T-helper 2 cell treated with Interferon-gamma antibody and Interleukin-4, amounts not matched to agents 5 μg/mL and 100 μg/mL, for 36 hours (primary cell): ENCODE data around the gene CUEDC2.

Experiments
- DNase-seq: peaks from one replicate; pipeline ENCODE4 v3.0.0; 2021; ENCODE audit warnings: low spot score
- H3K27ac Mint-ChIP-seq: one replicate; pipeline ENCODE4 v1.8.0; 2021; ENCODE audit warnings: mild to moderate bottlenecking, mixed read lengths
- H3K27me3 Mint-ChIP-seq: one replicate; pipeline ENCODE4 v1.8.0; 2021; ENCODE audit warnings: low read depth, mixed read lengths
- H3K36me3 Mint-ChIP-seq: one replicate; pipeline ENCODE4 v1.8.0; 2021; ENCODE audit warnings: low read depth, mixed read lengths
- H3K4me1 Mint-ChIP-seq: one replicate; pipeline ENCODE4 v1.8.0; 2021; ENCODE audit warnings: low read depth, mixed read lengths
- H3K4me3 Mint-ChIP-seq: one replicate; pipeline ENCODE4 v1.8.0; 2022; ENCODE audit warnings: mild to moderate bottlenecking, moderate library complexity, mixed read lengths
- H3K9me3 Mint-ChIP-seq: one replicate; pipeline ENCODE4 v1.8.0; 2021; ENCODE audit warnings: mixed read lengths

CUEDC2 gene, protein sequence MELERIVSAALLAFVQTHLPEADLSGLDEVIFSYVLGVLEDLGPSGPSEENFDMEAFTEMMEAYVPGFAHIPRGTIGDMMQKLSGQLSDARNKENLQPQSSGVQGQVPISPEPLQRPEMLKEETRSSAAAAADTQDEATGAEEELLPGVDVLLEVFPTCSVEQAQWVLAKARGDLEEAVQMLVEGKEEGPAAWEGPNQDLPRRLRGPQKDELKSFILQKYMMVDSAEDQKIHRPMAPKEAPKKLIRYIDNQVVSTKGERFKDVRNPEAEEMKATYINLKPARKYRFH

GRCh38 chr10:102432162-102432950 lies at the start of gene CUEDC2:
CUEDC2 (minus strand) TSS chr10:102432574; CDS start chr10:102425188, 7,386 bp downstream.
- H3K27ac Mint-ChIP-seq: peak within 1 kb of the TSS; percentile 94
- H3K4me1 Mint-ChIP-seq: peaks cover 37% of the 10 kb centered on the region
- no peaks in the 10 kb centered on the region for H3K9me3 Mint-ChIP-seq
- no peaks in the 10 kb centered on the region for H3K27me3 Mint-ChIP-seq
- DNase-seq: peak; percentile 95
- peaks cover 17% of the 10 kb centered on the region for H3K36me3 Mint-ChIP-seq
- H3K4me3 Mint-ChIP-seq: peak within 1 kb of the TSS; percentile 97

DNA sequence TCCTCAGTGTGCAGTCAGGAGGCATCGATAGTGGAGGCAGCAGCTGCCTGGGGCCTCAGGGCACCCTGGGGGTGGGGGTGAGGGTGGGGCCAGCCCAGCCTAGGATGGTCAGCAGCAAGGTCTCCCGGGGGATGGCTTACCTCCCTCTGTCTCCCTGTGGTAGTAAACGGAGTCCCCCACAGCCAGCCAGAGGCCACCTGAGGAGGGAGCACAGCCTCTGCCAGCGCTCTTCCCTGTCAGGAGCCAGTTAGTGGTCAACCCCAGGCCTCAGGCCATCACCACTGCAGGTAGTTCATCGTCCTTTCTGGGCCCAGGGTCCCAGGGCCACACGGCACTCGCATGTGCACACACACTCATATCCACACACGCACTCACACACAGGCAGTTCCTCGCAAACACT lies 48.0 kb upstream of the CUEDC2 start:
- no peak overlapping the region for H3K27ac Mint-ChIP-seq
- H3K9me3 Mint-ChIP-seq: no peaks in the 10 kb centered on the region
- no peak for DNase-seq
- no peaks in the 10 kb centered on the region for H3K27me3 Mint-ChIP-seq
- peaks cover 48% of the 10 kb centered on the region for H3K36me3 Mint-ChIP-seq
- no peak overlapping the region for H3K4me3 Mint-ChIP-seq
- H3K4me1 Mint-ChIP-seq: peaks cover 8% of the 10 kb centered on the region

DNA sequence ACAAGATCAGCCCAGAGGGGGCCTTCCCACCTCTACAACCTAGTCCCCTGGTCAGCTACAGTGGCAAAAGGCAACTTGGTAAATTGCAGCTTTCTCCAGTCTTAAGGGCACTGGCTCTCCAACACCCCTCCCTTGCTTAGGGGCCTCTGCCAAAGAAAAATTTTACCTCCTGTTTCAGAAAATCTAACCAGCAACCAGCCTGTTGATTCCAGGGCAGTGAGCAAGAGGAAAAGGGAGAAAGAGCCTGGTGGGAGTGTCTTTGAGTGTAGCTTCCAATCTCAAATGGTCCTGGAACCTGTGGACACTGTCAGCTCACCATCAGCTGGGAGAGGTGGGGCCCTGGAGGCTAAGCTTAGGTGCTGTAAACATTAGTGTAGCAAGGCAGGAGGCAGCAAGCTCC lies 47.3 kb upstream of the CUEDC2 start:
- H3K9me3 Mint-ChIP-seq: no peaks in the 10 kb centered on the region
- DNase-seq: no peak
- peaks cover 8% of the 10 kb centered on the region for H3K4me1 Mint-ChIP-seq
- no peak overlapping the region for H3K4me3 Mint-ChIP-seq
- peaks cover 47% of the 10 kb centered on the region for H3K36me3 Mint-ChIP-seq
- no peaks in the 10 kb centered on the region for H3K27me3 Mint-ChIP-seq
- no peak overlapping the region for H3K27ac Mint-ChIP-seq

DNA sequence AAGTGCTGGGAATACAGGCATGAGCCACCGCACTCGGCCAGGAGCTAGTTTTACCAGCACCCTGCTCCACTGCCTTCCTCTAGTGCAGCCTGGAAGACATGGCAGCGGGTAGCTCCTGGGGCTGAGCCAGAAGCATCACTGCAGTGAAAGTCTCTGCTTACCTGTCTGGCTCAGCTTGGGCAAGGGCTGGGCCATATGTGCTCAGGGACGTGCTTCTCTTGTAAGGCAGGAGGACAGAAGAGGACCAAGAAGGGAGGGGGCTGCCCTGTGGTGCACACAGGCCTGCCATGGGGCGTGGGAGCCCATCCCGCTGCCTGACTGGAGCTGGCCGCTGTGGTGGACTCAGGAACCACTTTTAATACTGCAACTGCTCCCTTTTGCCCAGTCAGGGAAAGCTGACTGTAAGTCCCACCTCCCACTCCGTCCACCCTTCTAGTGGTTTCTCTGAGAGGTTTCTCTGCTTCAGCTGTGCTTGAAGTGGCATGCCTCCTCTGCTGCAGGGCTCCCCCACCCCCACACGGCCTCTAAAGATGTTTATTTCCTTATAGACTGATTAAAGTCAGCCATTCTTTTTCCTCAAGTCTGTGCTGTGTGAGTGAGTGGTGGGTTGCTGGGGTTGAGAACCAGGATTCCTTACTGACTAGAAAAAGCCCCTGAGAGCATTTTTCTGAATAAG lies 44.2 kb upstream of the CUEDC2 start:
- Mint-ChIP-seq H3K9me3 (no peaks in the 10 kb centered on the region), H3K27ac (no peak overlapping the region), H3K27me3 (no peaks in the 10 kb centered on the region), H3K36me3 (peaks cover 22% of the 10 kb centered on the region), H3K4me3 (no peak overlapping the region), H3K4me1 (peaks cover 14% of the 10 kb centered on the region)
- no peak for DNase-seq

GRCh38 chr10:102475451-102476040 lies 43.2 kb upstream of the CUEDC2 start:
- Mint-ChIP-seq H3K36me3 (peaks cover 17% of the 10 kb centered on the region), H3K4me1 (peaks cover 14% of the 10 kb centered on the region), H3K27me3 (no peaks in the 10 kb centered on the region), H3K4me3 (no peak overlapping the region), H3K9me3 (no peaks in the 10 kb centered on the region), H3K27ac (no peak overlapping the region)
- DNase-seq: no peak

GRCh38 chr10:102473445-102474331 lies 41.3 kb upstream of the CUEDC2 start:
- Mint-ChIP-seq H3K27me3 (no peaks in the 10 kb centered on the region), H3K4me1 (peaks cover 9% of the 10 kb centered on the region), H3K36me3 (peaks cover 12% of the 10 kb centered on the region), H3K4me3 (no peak overlapping the region), H3K27ac (peak overlapping the region; percentile 9), H3K9me3 (no peaks in the 10 kb centered on the region)
- DNase-seq: no peak

GRCh38 chr10:102470579-102471546 lies 38.5 kb upstream of the CUEDC2 start:
- no peaks in the 10 kb centered on the region for H3K9me3 Mint-ChIP-seq
- no peak overlapping the region for H3K27ac Mint-ChIP-seq

DNA sequence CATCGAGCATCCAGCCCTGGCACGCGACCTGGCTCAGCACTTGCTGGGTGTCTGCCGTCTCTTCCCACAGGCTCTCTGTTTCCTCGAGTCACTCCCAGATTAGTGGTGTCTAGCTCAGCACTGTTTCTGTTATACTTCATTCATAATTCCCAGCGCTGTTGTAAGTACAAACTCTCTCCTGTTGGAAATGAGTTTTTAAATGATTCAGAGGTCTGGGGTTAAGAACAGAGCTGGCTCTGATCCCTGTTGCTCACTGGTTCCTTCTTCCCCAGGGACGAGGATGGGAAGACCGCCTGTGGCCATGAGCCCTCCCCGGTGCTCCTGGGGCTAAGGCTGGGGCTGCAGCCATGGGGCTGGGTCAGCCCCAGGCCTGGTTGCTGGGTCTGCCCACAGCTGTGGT lies 36.3 kb upstream of the CUEDC2 start:
- H3K4me3 Mint-ChIP-seq: no peak overlapping the region
- H3K27ac Mint-ChIP-seq: no peak overlapping the region
- H3K4me1 Mint-ChIP-seq: peaks cover 7% of the 10 kb centered on the region
- H3K27me3 Mint-ChIP-seq: no peaks in the 10 kb centered on the region
- no peaks in the 10 kb centered on the region for H3K9me3 Mint-ChIP-seq
- peaks cover 4% of the 10 kb centered on the region for H3K36me3 Mint-ChIP-seq
- DNase-seq: no peak

More at GRCh38 chr10:102470579-102471546, 38.5 kb upstream of the CUEDC2 start:
- peaks cover 6% of the 10 kb centered on the region for H3K4me1 Mint-ChIP-seq
- peaks cover 9% of the 10 kb centered on the region for H3K36me3 Mint-ChIP-seq
- DNase-seq: no peak
- H3K4me3 Mint-ChIP-seq: no peak overlapping the region
- H3K27me3 Mint-ChIP-seq: no peaks in the 10 kb centered on the region

DNA sequence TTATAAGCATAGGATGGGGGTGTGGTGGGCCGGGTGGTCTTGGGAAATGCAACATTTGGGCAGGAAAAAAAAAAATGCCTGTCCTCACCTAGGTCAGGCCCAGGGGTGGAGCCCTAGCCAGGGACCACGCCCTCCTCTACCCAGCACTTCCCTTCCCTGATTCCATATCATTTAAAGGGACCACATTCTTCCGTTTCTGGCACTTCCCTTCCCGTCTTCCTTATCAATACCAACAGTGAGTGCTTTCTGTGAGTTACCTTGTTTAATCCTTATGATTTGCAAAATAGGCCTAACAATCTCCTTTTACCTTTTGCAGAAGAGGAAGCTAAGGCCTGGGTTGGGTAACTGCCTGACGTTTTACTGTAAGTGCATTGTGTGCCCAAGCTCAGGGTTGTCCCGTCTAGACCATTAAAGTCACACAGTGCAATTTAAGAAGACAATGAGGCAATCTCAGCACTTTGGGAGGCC lies 35.6 kb upstream of the CUEDC2 start:
- Mint-ChIP-seq H3K4me3 (no peak overlapping the region), H3K9me3 (no peaks in the 10 kb centered on the region)

DNA sequence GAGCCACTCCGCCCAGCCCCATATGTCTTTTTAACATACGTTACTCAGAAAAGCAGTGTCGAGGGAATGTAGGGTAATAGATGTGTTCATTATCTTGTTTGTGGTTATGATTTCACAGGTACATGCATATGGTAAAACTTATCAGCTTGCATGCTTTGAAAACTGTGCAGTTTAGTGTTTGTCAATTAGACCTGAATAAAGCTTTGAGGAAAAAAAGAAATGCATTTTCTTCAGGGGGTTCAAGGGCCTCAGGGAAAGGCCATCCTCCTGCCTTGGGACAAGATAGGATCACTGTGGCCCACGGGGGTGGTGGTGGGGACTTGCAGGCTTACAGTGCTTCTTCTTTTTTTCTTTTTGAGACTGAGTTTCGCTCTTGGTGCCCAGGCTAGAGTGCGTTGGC lies 34.9 kb upstream of the CUEDC2 start:
- Mint-ChIP-seq H3K27me3 (no peaks in the 10 kb centered on the region), H3K27ac (no peak overlapping the region), H3K4me1 (peaks cover 8% of the 10 kb centered on the region), H3K4me3 (no peak overlapping the region), H3K36me3 (peaks cover 4% of the 10 kb centered on the region), H3K9me3 (no peaks in the 10 kb centered on the region)
- DNase-seq: no peak

More for the DNA sequence above, 35.6 kb upstream of the CUEDC2 start:
- H3K4me1 Mint-ChIP-seq: peaks cover 2% of the 10 kb centered on the region
- H3K36me3 Mint-ChIP-seq: peaks cover 4% of the 10 kb centered on the region
- no peak overlapping the region for H3K27ac Mint-ChIP-seq
- no peaks in the 10 kb centered on the region for H3K27me3 Mint-ChIP-seq
- no peak for DNase-seq

DNA sequence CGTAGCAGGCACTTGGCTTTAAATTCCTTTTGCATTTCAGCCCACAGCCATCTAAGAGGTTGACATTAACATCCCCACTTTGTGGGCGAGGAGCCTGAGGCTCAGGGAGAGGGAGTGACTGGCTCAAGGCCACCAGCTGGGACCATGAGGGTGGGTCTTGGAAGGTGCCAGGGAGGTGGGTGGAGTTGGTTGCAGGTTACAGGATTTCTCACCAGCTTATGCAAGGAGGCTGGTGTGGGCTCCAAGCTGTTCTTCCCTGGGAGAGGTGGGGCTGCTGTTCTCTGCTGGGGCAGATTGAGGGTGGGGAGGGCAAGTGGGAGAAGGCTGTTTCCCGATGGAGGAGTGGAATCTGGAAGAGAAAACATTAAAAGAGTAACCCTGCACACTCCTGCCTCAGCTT lies 33.1 kb upstream of the CUEDC2 start:
- Mint-ChIP-seq H3K27ac (no peak overlapping the region), H3K4me3 (no peak overlapping the region), H3K9me3 (no peaks in the 10 kb centered on the region), H3K4me1 (peaks cover 23% of the 10 kb centered on the region), H3K36me3 (peaks cover 4% of the 10 kb centered on the region), H3K27me3 (no peaks in the 10 kb centered on the region)
- no peak for DNase-seq

- Mint-ChIP-seq H3K4me1 (peaks cover 25% of the 10 kb centered on the region), H3K4me3 (no peak overlapping the region), H3K27me3 (no peaks in the 10 kb centered on the region), H3K9me3 (no peaks in the 10 kb centered on the region), H3K27ac (no peak overlapping the region), H3K36me3 (peaks cover under 1% of the 10 kb centered on the region)
- no peak for DNase-seq
Observed at GRCh38 chr10:102463983-102464382, 31.6 kb upstream of the CUEDC2 start.
